22Rv1 (cell line): ENCODE data around the gene UMODL1.

Experiments used
- CTCF ChIP-seq: fragments of 450-650 bp; IDR thresholded peaks from 2 replicates; pipeline ENCODE4 v1.5.1; 2017; ENCODE audit warnings: mild to moderate bottlenecking
- ZFX ChIP-seq: fragments of 450-650 bp; IDR thresholded peaks from 2 replicates; pipeline ENCODE4 v1.6.1; 2017; ENCODE audit warnings: antibody characterized with exemption, borderline replicate concordance

- TF ChIP-seq CTCF (no peak), ZFX (no peak)
Observed at GRCh38 chr21:42069327-42069726, 1.8 kb upstream of the UMODL1 start.
